ENCODE results near the gene HSD11B1. TPM values are rescaled to one million over a fixed set of nuclear protein-coding genes. Genes with fewer than 3 reads are reported as not detected.

HSD11B1 gene
- total RNA-seq, 4 donors from 2014 or later = 1.5 to 5.9 (median 4.0) TPM; not detected in 1

DNA sequence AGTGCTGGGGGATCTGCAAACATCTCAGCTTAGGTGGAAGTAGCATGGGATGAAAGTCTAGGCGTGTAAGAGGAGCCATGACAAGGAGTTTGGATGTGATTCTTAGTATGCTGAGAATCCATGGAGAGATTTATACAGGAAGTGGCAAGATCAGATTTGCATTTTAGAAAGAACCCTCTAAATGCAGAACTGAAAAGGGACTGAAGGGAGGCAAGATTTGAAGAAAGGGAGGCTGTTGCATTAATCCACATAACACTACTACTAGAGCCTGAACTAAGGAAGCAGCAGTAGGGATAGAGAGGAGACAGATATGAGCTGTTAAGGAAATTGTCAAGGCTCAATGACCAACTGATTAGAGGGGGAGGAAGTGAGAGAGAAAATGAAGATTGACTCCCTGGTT is 69.9 kb downstream of the HSD11B1 start:
- Histone ChIP-seq H3K4me1 (peaks cover under 1 to 23% (median 4%) of the 10 kb centered on the region in 3 donors), H3K36me3 (peaks cover 0 to 7% (median 0%) of the 10 kb centered on the region in 3 donors), H3K27me3 (no peaks in the 10 kb centered on the region), H3K27ac (no peak overlapping the region), H3K9me3 (no peaks in the 10 kb centered on the region), H3K4me3 (no peak overlapping the region)
- WGBS, 2 donors = 56 to 67% methylated on average over 1 of the region's 1 CpG
- no peak for DNase-seq
- intact Hi-C loops (cut with DNase I) = no loop called here
- TF ChIP-seq, protein P1, sequence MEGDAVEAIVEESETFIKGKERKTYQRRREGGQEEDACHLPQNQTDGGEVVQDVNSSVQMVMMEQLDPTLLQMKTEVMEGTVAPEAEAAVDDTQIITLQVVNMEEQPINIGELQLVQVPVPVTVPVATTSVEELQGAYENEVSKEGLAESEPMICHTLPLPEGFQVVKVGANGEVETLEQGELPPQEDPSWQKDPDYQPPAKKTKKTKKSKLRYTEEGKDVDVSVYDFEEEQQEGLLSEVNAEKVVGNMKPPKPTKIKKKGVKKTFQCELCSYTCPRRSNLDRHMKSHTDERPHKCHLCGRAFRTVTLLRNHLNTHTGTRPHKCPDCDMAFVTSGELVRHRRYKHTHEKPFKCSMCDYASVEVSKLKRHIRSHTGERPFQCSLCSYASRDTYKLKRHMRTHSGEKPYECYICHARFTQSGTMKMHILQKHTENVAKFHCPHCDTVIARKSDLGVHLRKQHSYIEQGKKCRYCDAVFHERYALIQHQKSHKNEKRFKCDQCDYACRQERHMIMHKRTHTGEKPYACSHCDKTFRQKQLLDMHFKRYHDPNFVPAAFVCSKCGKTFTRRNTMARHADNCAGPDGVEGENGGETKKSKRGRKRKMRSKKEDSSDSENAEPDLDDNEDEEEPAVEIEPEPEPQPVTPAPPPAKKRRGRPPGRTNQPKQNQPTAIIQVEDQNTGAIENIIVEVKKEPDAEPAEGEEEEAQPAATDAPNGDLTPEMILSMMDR (IDR thresholded peaks at IDR 0.05) = no peak
- TF ChIP-seq POLR2A (IDR thresholded peaks at IDR 0.05) = no peak

DNA sequence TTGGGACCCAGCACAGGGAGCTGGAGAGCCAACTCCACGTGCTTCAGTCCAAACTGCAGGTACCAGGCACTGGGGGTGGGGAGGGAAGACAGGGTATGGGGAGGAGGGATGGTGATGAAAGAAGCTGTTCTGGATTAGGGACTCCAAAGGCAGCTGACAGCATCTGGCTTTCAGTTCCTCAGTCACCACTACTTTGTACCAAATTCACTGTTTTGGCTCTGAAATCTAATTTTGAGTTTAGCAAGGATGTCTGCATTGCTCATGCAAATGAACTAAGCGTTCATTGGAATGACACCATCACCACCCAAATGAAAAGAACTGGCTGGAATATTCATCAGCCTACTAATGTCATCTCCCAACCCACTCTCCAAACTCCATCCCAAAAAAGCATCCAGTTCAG is 71.0 kb downstream of the HSD11B1 start:
- no peak for DNase-seq
- TF ChIP-seq, protein P1 (IDR thresholded peaks at IDR 0.05) = no peak
- no peak for TF ChIP-seq POLR2A (IDR thresholded peaks at IDR 0.05)
- WGBS, 2 donors = 46 to 67% methylated on average over 2 of the region's 2 CpGs
- Histone ChIP-seq H3K4me1 (peaks cover 0 to 12% (median 0%) of the 10 kb centered on the region in 3 donors), H3K27me3 (no peaks in the 10 kb centered on the region), H3K27ac (no peak overlapping the region), H3K9me3 (no peaks in the 10 kb centered on the region), H3K4me3 (no peak overlapping the region), H3K36me3 (peaks cover 0 to 7% (median 0%) of the 10 kb centered on the region in 3 donors)
- intact Hi-C loops (cut with DNase I) = no loop called here

DNA sequence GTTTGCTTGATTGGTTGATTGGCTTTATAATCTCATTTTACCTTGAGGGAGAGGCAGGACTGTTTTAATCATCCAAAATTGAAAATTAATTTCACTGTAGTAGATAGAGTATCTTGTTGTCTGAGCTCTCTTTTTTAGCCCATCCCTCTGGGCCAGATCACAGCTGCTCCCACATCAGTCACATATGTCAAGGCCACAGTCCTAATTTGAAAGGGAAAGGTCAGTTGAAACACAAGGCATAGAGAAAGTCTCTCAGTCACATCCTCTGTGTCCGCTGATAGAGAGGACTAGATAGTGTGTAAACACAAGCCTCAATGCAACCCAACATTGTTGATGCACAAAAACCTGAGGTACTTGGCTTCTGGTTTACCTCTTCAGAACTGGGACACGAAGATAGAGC is 72.9 kb downstream of the HSD11B1 start:
- 95 to 96% methylated on average over 2 of the region's 2 CpGs for WGBS, 2 donors

DNA sequence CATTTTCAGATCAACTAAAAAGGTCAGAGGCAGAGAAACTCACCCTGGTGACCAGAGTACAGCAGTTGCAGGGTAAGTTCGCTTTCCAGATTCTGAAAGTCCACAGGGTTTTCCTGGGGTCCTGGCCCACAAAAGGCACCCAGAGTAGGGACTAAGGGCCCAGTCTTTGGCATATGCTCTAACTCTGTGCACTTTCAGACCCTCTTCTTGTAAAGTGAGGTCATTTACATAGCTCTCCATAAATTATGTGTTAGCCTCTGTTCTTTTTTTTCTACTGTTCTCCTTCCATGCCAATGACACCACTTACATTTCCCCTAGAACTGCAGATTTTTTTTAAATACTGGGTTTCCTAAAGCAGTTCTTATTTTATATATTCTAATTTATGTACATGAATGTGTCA is 73.5 kb downstream of the HSD11B1 start:
- 91 to 100% methylated on average over 1 of the region's 1 CpG for WGBS, 2 donors
- intact Hi-C loops (cut with DNase I) = no loop called here
- Histone ChIP-seq H3K27ac (no peak overlapping the region), H3K4me1 (peaks cover 0 to 2% (median under 1%) of the 10 kb centered on the region in 3 donors), H3K27me3 (no peaks in the 10 kb centered on the region), H3K9me3 (no peaks in the 10 kb centered on the region), H3K36me3 (peaks cover 0 to 26% (median 0%) of the 10 kb centered on the region in 3 donors), H3K4me3 (no peak overlapping the region)
- no peak for DNase-seq
- TF ChIP-seq POLR2A (IDR thresholded peaks at IDR 0.05) = no peak
- TF ChIP-seq, protein P1 (IDR thresholded peaks at IDR 0.05) = no peak

More for the DNA sequence above, 72.9 kb downstream of the HSD11B1 start:
- Histone ChIP-seq H3K4me3 (no peak overlapping the region), H3K27ac (no peak overlapping the region), H3K4me1 (no peaks in the 10 kb centered on the region), H3K36me3 (peaks cover 0 to 22% (median 0%) of the 10 kb centered on the region in 3 donors), H3K9me3 (no peaks in the 10 kb centered on the region), H3K27me3 (no peaks in the 10 kb centered on the region)
- DNase-seq = no peak
- intact Hi-C loops (cut with DNase I) = no loop called here
- TF ChIP-seq, protein P1 (IDR thresholded peaks at IDR 0.05) = no peak
- TF ChIP-seq POLR2A (IDR thresholded peaks at IDR 0.05) = no peak

DNA sequence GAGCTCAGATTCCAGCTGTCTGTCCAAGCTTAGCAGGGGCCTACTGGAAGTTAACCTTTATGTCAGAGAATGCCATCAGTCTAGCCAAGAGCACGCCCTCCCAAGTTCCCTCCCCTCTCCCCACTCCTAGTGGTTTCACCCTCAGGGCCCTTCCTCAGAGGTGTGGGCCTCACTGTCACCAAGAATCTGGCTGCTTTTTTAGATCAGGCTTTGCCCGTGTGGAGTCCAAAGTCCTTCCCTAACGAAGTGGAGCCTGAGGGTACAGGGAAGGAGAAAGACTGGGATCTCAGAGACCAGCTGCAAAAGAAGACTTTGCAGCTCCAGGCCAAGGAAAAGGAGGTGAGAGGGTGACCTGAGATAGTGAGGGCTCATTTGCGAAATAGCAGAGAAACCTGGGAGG is 75.6 kb downstream of the HSD11B1 start:
- no peaks in the 10 kb centered on the region for H3K27me3 ChIP-seq
- H3K36me3 ChIP-seq = peaks cover 0 to 31% (median 0%) of the 10 kb centered on the region in 3 donors
- 66 to 82% methylated on average over 4 of the region's 4 CpGs for WGBS, 2 donors
- no peak for DNase-seq
- H3K9me3 ChIP-seq = no peaks in the 10 kb centered on the region
- TF ChIP-seq, protein P1 (IDR thresholded peaks at IDR 0.05) = no peak
- TF ChIP-seq POLR2A (IDR thresholded peaks at IDR 0.05) = no peak
- no peak overlapping the region for H3K27ac ChIP-seq
- H3K4me1 ChIP-seq = peaks cover 8 to 19% (median 9%) of the 10 kb centered on the region in 3 donors
- intact Hi-C loops (cut with DNase I) = no loop called here
- H3K4me3 ChIP-seq = no peak overlapping the region
